ENCODE measurements around the gene ERVK3-1.

DNA sequence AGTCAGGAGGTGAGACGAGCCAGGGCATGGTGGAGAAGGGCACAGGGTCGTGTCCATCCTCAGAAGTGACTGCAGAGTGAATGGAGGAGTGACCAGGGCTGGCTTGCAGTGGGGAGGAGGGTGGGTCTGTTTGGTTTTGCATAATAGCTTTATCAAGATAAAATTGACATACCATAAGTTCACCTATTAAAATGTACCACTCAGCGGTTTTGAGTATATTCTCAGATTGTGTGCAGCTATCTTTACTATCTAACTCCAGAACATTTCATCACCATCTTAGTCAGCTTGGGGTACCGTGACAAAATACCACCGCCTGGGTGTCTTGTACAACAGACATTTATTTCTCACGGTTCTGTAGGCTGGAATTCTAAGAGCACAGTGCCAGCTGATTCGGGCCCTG, 13.2 kb upstream of the ERVK3-1 start:
- TF ChIP-seq, protein P1, sequence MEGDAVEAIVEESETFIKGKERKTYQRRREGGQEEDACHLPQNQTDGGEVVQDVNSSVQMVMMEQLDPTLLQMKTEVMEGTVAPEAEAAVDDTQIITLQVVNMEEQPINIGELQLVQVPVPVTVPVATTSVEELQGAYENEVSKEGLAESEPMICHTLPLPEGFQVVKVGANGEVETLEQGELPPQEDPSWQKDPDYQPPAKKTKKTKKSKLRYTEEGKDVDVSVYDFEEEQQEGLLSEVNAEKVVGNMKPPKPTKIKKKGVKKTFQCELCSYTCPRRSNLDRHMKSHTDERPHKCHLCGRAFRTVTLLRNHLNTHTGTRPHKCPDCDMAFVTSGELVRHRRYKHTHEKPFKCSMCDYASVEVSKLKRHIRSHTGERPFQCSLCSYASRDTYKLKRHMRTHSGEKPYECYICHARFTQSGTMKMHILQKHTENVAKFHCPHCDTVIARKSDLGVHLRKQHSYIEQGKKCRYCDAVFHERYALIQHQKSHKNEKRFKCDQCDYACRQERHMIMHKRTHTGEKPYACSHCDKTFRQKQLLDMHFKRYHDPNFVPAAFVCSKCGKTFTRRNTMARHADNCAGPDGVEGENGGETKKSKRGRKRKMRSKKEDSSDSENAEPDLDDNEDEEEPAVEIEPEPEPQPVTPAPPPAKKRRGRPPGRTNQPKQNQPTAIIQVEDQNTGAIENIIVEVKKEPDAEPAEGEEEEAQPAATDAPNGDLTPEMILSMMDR (IDR thresholded peaks at IDR 0.05; ENCODE audit: insufficient read depth, low read length, poor library complexity, severe bottlenecking) = no peak
- no peak for TF ChIP-seq EZH2phosphoT487 (conservative IDR thresholded peaks at IDR 0.05; ENCODE audit: low read length)

All from SU-DHL-6 (cell line).